GM19452 (cell line): Measurements from ENCODE around the gene CD9.

Experiments used
- ATAC-seq: cut with Tn5 transposase; IDR thresholded peaks from one replicate; pipeline ENCODE4 v1.9.1; 2021; ENCODE audit not compliant: unreplicated experiment

The CD9 gene

DNA sequence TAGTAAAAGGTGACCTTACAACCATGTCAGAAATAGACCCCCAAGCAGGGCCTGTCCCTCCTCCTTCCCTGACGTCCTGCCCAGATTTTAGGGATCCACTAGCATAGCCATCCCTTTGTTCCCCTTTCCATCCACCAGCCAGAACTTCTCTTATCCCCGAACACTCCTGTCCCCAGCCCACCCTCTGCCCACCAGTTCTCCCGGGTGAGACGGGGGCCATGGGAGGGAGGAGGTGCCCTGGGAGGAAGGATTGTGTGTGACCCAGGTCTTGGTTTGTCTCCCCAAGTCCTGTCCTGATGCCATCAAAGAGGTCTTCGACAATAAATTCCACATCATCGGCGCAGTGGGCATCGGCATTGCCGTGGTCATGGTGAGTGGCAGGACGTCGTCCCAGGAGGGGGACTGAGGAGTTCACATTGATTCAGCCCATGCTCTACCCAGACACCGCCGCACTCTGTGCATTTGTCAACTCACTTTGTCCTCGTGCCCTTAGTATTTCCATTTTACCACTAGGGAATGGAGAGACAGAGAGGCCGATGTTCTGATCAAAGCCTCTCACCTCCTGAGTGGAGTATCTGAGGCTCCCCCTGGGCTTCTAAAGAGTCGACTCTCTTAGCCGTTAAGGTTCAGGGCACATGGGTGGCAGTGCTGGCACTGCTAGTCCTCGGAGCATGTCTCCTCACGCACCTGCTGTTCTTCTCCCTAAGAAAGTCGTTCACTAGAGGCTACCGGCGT lies 35.9 kb downstream of the CD9 start:
- ATAC-seq: no peak

GRCh38 chr12:6236641-6236940 lies 36.4 kb downstream of the CD9 start:
- ATAC-seq: no peak

GRCh38 chr12:6237830-6238229 lies 37.6 kb downstream of the CD9 start:
- no peak for ATAC-seq

DNA sequence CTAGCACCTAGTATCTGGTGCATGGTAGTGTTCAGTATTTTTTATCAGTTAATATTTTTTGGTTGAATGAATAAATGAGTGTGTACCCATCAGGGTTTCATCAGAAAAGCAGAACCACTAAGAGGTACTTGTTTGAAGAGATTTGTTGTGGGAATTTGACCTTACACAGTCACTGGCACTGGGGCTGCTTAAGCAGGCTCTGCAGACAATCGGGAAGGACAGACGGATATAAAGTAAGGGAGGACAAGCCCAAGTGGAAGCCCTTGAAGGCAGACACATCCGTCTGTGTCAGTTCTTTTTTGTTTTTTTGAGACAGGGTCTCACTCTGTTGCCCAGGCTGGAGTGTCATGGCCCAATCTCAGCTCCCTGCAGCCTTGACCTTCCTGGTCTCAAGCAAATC lies 38.7 kb downstream of the CD9 start:
- no peak for ATAC-seq

GRCh38 chr12:6241495-6241894 lies 41.3 kb downstream of the CD9 start:
- no peak for ATAC-seq

DNA sequence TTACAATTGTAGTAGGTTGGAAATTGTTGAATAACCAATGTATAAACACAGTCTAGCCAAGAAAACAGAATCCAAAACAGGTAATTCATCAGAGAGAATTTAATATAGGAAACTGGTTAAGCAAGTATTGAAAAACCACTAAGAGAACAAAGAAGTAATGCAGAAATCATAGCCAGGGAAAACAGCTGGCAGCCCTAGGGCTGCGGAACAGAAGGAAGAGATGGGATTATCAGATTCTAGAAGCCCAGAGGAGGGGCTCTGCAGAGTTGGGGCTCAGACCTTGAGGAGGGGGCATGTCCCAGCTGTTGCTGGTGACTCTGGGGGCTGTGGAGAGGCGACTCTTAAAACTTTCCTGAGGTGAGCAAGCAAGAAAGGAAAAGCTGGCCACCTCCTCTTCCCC lies 49.4 kb downstream of the CD9 start:
- no peak for ATAC-seq

DNA sequence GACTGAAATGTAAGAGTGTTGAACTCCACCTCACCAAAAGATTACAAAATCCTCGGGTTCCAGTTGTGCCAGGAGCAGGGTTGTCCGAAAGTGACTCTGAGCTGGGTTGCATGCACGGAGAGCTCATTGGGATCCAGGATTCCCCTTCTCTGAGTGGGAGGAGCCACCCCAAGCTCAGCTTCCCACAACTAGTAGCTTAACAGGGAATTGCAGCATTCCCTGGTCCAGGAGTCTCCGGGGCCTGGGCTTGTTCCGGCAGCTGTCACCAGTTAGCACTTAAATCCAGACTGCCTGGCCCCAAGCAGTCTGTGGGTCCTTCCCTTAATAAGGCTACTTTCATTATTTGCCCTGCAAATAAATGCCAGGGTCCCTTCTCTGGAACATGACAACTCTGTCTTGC lies 50.1 kb downstream of the CD9 start:
- ATAC-seq: no peak

DNA sequence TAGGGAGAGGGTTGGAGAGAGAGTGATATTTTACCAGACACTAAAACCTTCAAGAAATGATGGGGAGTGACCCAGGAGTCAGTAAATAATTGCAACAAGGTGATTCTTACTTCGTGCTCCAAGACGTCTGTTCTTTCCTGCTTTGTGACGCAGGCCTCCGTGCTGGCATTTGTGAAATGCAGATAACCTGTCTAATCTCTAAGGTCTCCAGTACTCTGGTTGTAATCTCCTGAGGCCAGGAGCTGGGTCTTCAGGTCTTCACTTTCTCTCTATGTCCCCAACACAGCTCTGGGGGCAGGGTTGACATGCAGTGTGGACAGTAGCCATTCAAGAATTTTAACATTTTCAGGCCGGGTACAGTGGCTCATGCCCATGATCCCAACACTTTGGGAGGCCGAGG lies 53.1 kb downstream of the CD9 start:
- ATAC-seq: no peak

DNA sequence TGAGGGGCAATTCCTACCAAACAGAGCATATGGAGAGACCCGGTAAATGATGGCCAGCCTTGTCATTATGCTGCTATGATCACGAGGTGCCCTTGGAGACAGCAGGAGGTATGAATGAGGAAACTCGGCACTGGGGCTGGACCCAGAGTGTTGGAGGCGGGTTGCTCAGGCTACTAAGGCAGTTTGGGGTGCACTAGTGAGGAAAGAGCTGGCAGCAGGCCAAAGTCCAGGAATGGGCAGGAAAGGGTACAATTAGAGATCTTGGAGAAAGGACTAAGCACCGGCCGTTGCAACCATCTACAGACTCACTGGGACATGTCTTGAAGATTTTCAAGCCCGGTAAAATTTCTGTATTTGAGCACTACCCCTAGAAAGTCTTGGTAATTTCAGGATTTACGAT lies 54.3 kb downstream of the CD9 start:
- ATAC-seq: no peak

DNA sequence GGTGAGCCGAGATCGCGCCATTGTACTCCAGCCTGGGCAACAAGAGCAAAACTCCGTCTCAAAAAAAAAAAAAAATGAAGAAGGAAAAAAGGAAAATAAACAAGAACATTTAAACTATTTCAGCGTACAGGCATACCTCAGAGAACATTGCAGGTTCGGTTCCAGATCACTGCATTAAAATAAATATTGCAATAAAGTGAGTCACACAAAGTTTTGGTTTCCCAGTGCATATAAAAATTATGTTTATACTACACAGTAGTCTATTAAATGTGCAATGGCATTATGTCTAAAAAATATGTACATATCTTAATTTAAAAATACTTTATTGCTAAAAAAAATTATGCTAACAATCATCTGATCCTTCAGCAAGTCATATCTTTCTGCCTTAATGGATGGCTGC lies 56.8 kb downstream of the CD9 start:
- no peak for ATAC-seq

DNA sequence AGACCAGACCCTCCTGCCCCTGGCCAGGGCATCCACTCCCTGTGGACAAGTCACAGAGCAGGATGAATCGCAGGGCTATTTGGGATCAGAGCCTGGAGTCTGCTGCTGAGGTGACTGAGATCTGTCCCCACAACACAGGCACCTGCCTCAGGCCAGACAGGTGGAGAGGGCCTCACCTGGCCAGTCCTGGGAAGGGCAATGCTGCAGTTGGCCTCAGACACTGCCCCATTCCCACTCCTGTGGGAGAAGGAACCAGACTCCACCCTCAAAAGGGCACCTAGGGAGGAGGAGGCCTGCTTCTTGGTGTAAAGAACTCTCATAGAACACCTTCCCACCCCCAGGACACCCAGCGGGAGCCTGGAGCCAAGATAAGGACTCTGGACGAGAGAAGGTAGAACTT lies 62.0 kb downstream of the CD9 start:
- ATAC-seq: no peak

GRCh38 chr12:6262623-6263022 lies 62.4 kb downstream of the CD9 start:
- no peak for ATAC-seq

DNA sequence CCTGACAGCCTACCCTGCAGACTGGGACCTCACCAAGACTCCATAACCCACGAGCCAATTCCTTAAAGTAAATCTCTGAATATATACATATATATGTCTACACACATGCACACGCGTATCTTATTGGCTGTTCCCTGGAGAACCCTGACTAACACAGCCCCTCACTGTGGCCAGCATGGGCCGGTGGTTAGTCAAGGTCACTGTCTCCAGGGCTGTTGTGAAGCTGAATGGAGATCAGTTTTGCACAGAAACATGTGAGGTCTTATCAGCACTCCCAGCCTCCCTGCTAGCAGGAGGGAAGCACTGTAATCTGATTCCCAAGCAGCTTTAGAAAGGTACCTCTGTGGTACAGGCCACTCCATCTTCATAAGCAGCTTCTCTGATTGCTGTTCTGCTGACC lies 63.7 kb downstream of the CD9 start:
- ATAC-seq: no peak

- no peak for ATAC-seq
Observed at GRCh38 chr12:6264402-6265037, 64.3 kb downstream of the CD9 start.

GRCh38 chr12:6265038-6265405 lies 64.8 kb downstream of the CD9 start:
- no peak for ATAC-seq

GRCh38 chr12:6266541-6266966 lies 66.4 kb downstream of the CD9 start:
- no peak for ATAC-seq

- ATAC-seq: no peak
Observed at GRCh38 chr12:6266971-6267721, 66.9 kb downstream of the CD9 start.

GRCh38 chr12:6268484-6269157 lies 68.4 kb downstream of the CD9 start:
- ATAC-seq: no peak

DNA sequence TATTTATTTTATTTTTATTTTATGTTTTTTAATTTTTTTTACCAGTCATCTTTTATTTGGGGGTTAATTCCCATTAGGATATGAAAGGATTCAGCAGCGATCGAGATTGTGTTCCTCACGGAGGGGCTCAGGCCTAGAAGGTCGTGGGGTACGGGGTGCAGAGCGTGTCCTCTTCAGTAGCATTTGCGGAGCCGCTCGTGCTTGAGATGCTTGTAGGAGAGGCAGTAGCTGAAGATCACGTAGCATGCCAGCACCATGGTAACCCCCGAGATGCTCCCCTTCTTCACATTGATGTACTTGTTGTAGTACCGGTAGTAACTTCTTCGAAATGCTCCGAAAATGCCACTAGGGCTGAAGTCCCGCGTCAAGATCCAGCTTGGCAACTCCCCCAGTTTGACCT lies 69.8 kb downstream of the CD9 start:
- no peak for ATAC-seq

- no peak for ATAC-seq
Observed at GRCh38 chr12:6271281-6271680, 71.1 kb downstream of the CD9 start.

DNA sequence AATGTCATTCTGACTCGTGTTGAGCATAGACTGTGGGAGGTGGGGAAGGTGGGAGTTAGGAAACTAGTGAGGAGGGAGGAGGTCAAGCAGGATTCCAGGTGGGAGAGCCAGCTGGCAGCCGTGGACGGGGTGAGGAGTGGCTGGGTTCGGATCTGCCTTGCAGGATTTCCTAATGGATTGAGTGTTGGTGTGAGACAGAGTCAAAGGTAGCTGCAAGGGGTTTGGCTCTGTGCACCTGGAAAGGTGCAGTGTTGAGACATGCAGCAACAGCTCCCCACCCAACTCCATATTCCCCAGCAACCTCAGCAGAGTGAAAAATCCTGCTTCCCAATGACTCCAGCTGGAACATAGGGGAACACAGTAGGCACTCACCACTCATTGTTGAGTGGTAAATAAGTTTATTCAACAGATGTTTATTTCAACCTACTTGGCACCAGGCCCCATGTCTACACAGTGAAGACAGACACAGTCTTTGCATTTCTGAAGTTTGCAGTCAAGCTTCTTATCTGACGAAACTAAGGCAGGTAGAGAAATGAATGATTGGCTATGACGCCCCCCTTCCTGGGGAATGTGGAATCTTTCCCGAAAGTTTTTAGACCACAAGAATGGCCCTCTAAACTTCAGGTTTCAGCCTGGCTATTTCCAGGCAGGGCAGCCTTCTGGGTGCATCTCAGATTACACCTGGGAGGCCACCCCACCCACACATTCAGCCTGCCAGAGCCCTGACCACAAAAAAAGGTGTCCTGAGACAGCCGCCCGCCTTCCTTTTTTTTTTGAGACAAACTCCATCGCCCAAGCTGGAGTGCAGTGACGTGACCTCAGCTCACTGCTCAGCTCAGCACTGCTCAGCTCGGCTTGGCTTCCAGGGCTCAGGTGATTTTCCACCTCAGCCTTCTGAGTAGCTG lies 72.4 kb downstream of the CD9 start:
- ATAC-seq: no peak
